Mucosa of descending colon (tissue), 3 donors: ENCODE measurements around the gene C19orf38. TPM values are rescaled to one million over a fixed set of nuclear protein-coding genes. Genes with fewer than 3 reads are reported as not detected.
A peak's percentile ranks its signal among the peaks of the same experiment; 100 is the strongest.

ENCODE experiments used
- ATAC-seq: fragments of 200-7000 bp; cut with Tn5 transposase; one replicate; pipeline ENCODE4 v1.9.1; 2020; ENCODE audit warnings: mild to moderate bottlenecking, moderate library complexity
- DNase-seq, 3 donors: peaks; one replicate each; pipeline ENCODE4 v3.0.0-alpha.2; 2020
- H3K36me3 ChIP-seq: fragments of 200-600 bp; one replicate; pipeline ENCODE4 v1.8.0; 2021; ENCODE audit warnings: low read depth, mild to moderate bottlenecking
- H3K4me1 ChIP-seq: fragments of 200-600 bp; one replicate; pipeline ENCODE4 v1.8.0; 2021; ENCODE audit warnings: low read depth, mild to moderate bottlenecking
- H3K4me3 ChIP-seq: fragments of 200-600 bp; one replicate; pipeline ENCODE4 v1.8.0; 2021; ENCODE audit warnings: mild to moderate bottlenecking
- H3K9me3 ChIP-seq: fragments of 200-600 bp; one replicate; pipeline ENCODE4 v1.8.0; 2021; ENCODE audit warnings: mild to moderate bottlenecking
- CTCF ChIP-seq: fragments of 200-600 bp; IDR thresholded peaks from one replicate; pipeline ENCODE4 v1.8.0; 2022; ENCODE audit warnings: antibody characterized with exemption, mild to moderate bottlenecking
- intact Hi-C, 2 donors: fragments of 100-400 bp; cut with DNase I in 1 of 2; cut with micrococcal nuclease in 1 of 2; formaldehyde crosslinking; loops; one replicate each; pipeline versions ENCODE4 v1.11.0 to v1.11.1; 2022; cut with DNase I, micrococcal nuclease
- total RNA-seq, 3 donors: library from RNA; stranded (reverse); fragmentation: NEBNext Ultra II Directional in 2 of 3; extraction: Animal tissue kit (Norgen Biotek cat#: 25700) in 2 of 3; gene quantifications; one replicate each; pipeline versions ENCODE4 v1.2.1 to v1.2.4, GENCODE V29; 2021 to 2023
- donor health status: DM: no; HTN: no; CAD: no; lungs with moderate emphysema.
- donor health status: DM: no; HTN: no; CAD: no.
- donor health status: DM: no; HTN: yes; CAD: no.

Gene C19orf38
- total RNA-seq, 3 donors from 2014 or later: 0.64 to 1.9 (median 0.73) TPM

DNA sequence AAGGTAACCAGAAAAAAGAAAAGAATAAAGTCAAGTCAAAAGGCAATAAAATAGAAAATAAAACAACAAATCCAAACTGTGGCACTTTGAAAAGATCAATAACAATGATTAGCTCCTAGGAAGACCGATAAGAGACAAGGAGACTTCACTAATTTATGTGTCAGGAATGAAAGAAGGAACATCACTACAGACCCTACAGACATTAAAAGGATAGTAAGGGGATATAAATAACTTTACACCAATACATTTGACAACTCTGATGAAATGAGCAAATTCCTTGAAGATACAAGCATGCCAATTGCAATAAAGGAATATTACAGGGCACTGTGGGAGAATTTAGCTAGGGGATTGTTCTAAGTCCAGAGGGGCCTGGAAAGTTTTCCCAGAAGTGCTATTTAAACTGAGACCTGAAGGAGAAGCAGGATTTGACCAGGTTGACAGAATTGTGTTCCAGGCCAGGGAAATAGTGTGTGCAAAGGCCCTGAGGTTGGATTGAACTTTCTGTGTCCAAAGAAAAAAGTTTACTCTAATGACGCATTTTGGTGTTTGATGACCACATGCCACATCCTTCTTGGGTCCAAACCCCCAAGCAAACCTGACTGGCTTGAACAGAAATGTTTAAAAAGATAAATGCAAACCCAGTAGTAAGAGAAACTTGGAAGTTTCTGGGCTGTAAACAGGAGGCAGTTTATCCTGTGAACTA is 1.6 kb upstream of the C19orf38 start:
- intact Hi-C loops: no loop called here

DNA sequence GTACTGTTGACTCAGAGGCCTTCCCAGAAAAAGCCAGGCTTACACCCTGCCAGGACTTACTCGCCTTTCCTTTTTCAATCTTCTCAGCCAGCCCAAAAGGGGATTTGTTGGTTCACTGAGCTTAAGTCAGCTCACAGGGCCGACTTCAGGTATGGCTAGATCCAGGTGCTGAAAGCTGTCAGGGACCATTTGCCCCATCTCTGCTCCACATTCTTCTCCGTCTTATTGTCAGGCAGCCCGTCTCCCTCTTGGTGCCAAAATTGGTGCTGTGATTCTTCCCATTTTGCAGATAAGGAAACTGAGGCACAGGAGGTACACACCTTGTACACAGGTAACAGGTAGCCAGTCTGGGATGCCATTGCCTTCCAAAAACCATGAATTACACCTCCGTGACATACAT is 2.4 kb downstream of the C19orf38 start:
- Histone ChIP-seq H3K9me3 (no peaks in the 10 kb centered on the region), H3K4me1 (no peaks in the 10 kb centered on the region), H3K36me3 (no peaks in the 10 kb centered on the region), H3K4me3 (no peak overlapping the region)
- no peak for TF ChIP-seq CTCF
- ATAC-seq: no peak
- DNase-seq: no peak
- intact Hi-C loops: no loop called here

More for the DNA sequence above, 1.6 kb upstream of the C19orf38 start:
- Histone ChIP-seq H3K9me3 (no peaks in the 10 kb centered on the region), H3K4me3 (no peak overlapping the region), H3K36me3 (no peaks in the 10 kb centered on the region), H3K4me1 (no peaks in the 10 kb centered on the region)
- TF ChIP-seq CTCF: no peak
- ATAC-seq: no peak
- DNase-seq: no peak

- H3K36me3 ChIP-seq: no peaks in the 10 kb centered on the region
- no peak overlapping the region for H3K4me3 ChIP-seq
- ATAC-seq (no peak), DNase-seq (no peak)
- no peaks in the 10 kb centered on the region for H3K4me1 ChIP-seq
- TF ChIP-seq CTCF: no peak
- H3K9me3 ChIP-seq: no peaks in the 10 kb centered on the region
- intact Hi-C loops: no loop called here
Observed at GRCh38 chr19:10852098-10852800, 4.0 kb downstream of the C19orf38 start.

DNA sequence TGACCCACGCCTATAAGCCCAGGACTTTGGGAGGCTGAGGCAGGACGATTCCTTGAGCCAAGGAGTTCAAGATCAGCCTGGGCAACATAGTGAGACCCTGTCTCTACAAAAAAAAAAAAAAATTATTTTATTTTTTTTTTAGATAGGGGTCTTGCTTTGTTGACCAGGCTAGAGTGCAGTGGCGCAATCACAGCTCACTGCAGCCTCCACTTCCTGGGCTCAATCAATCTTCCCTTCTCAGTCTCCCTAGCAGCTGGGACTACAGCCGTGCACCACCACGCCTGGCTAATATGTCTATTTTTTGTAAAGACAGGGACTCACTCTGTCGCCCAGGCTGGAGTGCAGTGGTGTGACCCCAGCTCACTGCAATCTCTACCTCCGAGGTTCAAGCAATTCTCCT is 4.7 kb downstream of the C19orf38 start:
- intact Hi-C loops: no loop called here
- DNase-seq (no peak), ATAC-seq (no peak)
- Histone ChIP-seq H3K4me1 (no peaks in the 10 kb centered on the region), H3K4me3 (no peak overlapping the region), H3K9me3 (no peaks in the 10 kb centered on the region), H3K36me3 (no peaks in the 10 kb centered on the region)
- no peak for TF ChIP-seq CTCF

DNA sequence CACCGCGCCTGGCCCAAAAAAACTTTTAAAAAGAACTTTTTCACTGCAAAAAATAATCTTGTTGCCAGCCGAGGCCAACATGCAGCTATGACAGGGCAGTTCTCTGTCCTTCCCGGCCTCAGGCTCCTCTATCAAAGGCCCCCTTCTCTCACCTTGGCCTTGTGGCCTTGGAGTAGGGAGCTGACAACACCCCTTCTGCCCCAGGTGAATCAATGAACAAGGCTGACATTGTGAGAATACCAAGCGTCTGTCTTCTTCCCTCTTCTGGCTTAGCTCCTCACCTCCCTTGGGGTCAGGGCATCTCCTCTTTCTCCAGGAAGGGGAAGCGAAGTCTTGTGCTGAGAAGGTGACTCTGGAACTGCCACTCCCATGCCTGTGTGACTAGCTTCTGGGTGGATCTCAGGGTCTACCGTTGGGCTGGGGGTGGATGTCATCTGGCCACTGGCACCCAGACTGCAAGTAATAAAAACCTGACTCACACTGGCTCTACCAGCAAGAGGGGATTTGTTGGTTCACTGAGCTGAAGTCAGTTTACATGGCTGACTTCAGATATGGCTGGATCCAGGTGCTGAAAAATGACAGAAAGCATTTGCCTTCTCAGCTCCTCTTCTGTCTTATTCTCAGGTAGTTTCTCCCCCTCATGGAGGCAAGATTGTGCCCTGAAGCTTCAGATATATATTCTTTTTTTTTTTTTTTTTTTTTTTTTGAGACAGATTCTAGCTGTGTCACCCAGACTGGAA is 6.3 kb downstream of the C19orf38 start:
- no peak overlapping the region for H3K4me3 ChIP-seq
- no peaks in the 10 kb centered on the region for H3K36me3 ChIP-seq
- intact Hi-C loops: no loop called here
- H3K9me3 ChIP-seq: no peaks in the 10 kb centered on the region
- no peak for TF ChIP-seq CTCF
- ATAC-seq (peak; percentile 59), DNase-seq (no peak)
- no peaks in the 10 kb centered on the region for H3K4me1 ChIP-seq
